Stimulated activated CD8-positive, alpha-beta memory T cell treated with anti-CD3 and anti-CD28 coated beads, Interleukin-15, amount 100 ng/mL, for 24 hours (primary cell): Measurements from ENCODE around the gene ACACA.

Experiments
- DNase-seq: peaks from one replicate; pipeline ENCODE4 v3.0.0-alpha.2; 2020; ENCODE audit warnings: low read depth

The ACACA gene

GRCh38 chr17:37065486-37066321, 340.9 kb downstream of the ACACA start:
- DNase-seq: no peak

GRCh38 chr17:37064956-37065355, 341.7 kb downstream of the ACACA start:
- no peak for DNase-seq

DNA sequence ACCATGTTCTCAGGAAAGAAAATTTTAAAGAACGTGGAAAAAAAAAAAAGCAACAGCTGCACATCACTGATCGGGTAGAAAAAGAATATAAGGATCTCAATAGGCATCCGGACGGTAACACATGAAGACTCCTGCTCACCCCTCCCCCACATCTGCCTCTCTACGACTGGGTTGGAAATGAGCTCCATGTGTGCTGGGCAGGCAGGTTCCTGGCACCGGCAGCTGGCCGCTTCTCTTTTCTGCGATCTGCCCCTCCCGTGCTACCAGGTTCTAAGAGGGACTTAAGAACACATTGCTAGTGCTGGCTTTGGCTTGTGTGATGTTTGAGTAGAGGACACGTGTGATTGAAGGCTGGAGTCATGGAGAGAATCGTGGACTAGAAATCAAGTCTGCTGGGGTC, 342.4 kb downstream of the ACACA start:
- DNase-seq: no peak

- DNase-seq: no peak
Measured at GRCh38 chr17:37062021-37062420, 344.6 kb downstream of the ACACA start.

DNA sequence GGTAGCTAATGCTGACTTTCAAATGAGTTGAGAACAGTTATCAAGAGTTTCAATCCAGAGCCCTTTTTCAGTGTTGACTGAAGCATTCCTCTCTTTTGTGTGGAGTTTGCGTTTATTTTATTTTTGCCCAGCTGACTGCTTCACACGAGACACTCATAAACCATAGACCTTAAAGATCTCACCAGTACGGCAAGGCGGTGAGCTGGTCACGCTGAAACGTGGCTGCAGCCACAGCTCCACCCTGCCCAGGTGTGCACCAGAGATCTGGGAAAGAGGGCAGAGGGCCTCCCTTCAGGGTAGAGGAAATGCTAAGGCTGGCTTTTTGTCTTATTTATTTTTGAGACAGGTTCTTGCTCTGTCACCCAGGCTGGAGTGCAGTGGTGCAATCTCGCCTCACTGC, 345.7 kb downstream of the ACACA start:
- DNase-seq: no peak

- DNase-seq: no peak
Measured at GRCh38 chr17:37060094-37060493, 346.5 kb downstream of the ACACA start.

DNA sequence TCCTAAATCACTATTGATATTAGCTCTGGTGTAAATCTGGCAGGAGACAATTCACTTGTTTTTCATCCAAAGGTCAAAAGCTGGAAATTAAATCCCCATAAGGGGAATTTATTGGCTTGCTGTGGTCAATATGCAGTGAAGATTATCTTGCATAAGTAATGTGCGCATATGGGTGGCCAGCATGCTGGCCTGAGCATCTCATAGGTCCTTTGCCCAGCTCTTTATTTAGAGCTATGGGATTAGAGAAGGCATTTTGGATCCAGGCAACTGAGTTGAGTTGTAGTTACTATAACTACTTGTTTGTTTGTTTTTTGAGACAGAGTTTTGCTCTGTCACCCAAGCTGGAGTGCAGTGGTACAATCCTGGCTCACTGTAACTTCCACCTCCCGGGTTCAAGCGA, 347.1 kb downstream of the ACACA start:
- DNase-seq: no peak

- DNase-seq: no peak
Measured at GRCh38 chr17:37056622-37057021, 350.0 kb downstream of the ACACA start.

DNA sequence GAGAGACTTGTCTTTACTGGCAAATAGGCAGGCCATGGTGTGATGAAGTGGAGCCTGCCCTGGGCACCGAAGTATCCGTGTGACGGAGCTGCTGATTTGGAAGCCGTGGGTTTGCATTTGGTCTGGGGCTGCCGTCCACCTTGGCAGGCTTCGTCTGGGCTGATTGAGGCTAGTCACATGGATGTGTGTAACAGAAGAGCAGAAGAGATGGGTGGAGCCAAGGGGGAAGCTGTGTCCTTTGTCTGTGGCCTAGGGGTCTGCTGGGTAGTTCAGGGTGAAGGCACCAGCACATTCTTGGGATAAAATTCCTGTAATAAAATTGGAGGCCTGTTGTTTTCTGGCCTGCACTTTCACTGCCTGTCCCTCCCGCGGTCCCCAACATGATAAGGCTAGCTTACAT, 351.7 kb downstream of the ACACA start:
- no peak for DNase-seq

- DNase-seq: no peak
Measured at GRCh38 chr17:37052450-37052849, 354.2 kb downstream of the ACACA start.

GRCh38 chr17:37051833-37052232, 354.8 kb downstream of the ACACA start:
- DNase-seq: no peak

- DNase-seq: no peak
Measured at GRCh38 chr17:37051381-37051780, 355.3 kb downstream of the ACACA start.

GRCh38 chr17:37050920-37051319, 355.7 kb downstream of the ACACA start:
- DNase-seq: no peak

DNA sequence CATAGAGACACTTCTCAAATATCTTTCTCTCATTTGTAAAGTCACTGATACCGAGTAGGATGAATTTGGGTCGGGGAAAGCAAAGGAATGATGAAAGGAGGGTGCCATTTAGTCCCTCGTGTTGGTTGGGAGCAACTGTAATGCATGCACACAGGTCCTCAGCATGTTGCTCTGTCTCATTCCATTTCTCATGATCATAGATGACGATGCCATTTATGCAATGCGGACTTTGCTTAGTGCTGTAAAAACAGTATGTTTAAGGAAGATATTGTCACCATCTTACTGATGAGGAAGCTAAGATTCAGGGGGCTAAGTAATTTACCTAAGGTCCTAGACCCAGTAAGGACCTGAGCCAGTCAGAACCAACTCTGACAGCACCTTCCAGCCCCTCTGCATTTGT, 357.8 kb downstream of the ACACA start:
- DNase-seq: no peak

GRCh38 chr17:37047631-37048104, 359.0 kb downstream of the ACACA start:
- peak; percentile 42 for DNase-seq

DNA sequence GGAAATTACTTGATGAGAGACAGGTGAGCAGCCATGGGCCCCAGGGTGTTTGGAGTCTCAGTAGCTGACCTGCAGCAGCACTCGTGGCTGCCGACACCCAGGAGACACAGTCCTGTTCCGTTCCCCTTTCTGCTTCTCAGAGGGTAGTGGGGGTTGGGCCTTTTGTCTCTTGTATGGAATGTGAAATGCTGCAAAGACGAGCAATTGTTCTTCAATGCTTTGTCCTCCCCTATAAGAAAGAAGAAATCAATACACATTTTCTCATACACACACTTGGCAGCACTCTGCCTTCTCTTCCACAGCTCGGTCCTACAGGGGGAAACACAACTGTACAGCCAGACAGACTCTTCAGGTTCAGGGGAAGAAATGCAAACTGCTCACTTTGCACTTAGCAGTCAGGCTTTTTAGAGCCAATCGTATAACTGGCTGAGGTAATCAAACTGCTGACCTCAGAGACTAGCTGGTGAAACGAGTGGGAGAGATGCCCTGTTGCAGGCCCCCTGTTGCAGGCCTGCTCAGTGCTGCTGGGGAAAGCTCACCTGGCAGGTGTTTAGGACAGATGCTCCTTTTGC, 361.2 kb downstream of the ACACA start:
- no peak for DNase-seq

- no peak for DNase-seq
Measured at GRCh38 chr17:37043201-37043600, 363.4 kb downstream of the ACACA start.

DNA sequence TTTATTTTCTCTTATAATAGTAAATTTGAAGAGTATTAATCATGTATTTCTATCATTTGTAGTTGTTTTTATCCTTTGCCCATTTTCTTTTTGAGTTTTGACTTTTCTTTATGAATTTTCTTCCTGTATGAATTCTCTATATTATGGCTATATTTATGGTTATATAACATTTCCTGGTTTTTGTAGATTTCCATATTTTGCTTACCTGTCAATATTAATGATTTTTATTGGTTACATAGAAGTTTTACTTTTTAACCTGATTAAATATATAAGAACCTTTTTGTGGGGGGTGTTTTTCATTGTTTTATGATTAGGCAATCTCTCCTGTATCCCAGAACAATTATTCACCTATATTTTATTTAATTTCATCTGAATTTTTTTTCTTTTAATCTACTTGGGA, 364.7 kb downstream of the ACACA start:
- DNase-seq: no peak

DNA sequence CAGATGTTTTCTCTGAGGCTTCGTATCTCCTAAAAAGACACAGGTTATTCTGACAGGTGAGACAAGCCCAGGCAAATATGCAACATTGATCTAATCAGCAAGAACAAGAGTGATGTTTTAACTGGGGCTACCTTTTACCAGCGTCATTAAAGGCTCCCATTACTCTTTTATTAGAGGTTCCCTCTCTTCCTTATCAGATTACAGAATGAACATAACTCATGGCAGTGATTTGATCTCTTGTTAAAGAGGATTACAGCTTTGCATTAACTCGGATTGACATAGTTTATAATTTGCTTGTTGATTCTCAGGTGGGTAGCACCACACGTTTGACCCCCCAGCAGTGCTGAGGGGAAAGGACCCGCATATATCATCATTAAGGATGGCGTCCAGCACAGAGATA, 367.4 kb downstream of the ACACA start:
- DNase-seq: no peak

- DNase-seq: no peak
Measured at GRCh38 chr17:37037590-37038155, 369.0 kb downstream of the ACACA start.
